Uterus (tissue), 4 donors: ENCODE data around the gene NYNRIN. TPM values are rescaled to one million over a fixed set of nuclear protein-coding genes. Genes with fewer than 3 reads are reported as not detected.

ENCODE experiments used
- DNase-seq, 2 donors: peaks; one replicate each; pipeline ENCODE4 v3.0.0-alpha.2; 2019 to 2020
- H3K27ac ChIP-seq, 2 donors: fragments of 200-600 bp; sonication (generic); 1 replicate in 1 of 2; 2 replicates in 1 of 2; pipeline ENCODE4 v1.5.1; 2016 to 2018
- H3K27me3 ChIP-seq, 2 donors: fragments of 200-600 bp; sonication (generic); one replicate each; pipeline ENCODE4 v1.5.1; 2018 to 2019; ENCODE audit warnings: control low read depth in 1 of 2
- H3K36me3 ChIP-seq, 2 donors: fragments of 200-600 bp; sonication (generic); one replicate each; pipeline ENCODE4 v1.5.1; 2019; ENCODE audit warnings: control low read depth in 1 of 2
- H3K4me1 ChIP-seq, 2 donors: fragments of 200-600 bp; sonication (generic); one replicate each; pipeline ENCODE4 v1.5.1; 2018 to 2019; ENCODE audit warnings: control low read depth in 1 of 2
- H3K4me3 ChIP-seq, 2 donors: fragments of 200-600 bp; sonication (generic); 1 replicate in 1 of 2; 2 replicates in 1 of 2; pipeline ENCODE4 v1.5.1; 2018 to 2019; ENCODE audit warnings: mild to moderate bottlenecking in 1 of 2
- H3K9me3 ChIP-seq, 2 donors: fragments of 200-600 bp; sonication (generic); one replicate each; pipeline ENCODE4 v1.5.1; 2019; ENCODE audit warnings: control low read depth in 1 of 2
- POLR2A ChIP-seq, 2 donors: fragments of 450-650 bp; IDR thresholded peaks; one replicate each; pipeline ENCODE4 v1.6.1; 2016; ENCODE audit warnings: antibody characterized with exemption in 2 of 2, mild to moderate bottlenecking in 1 of 2, moderate library complexity in 1 of 2
- intact Hi-C: fragments of 100-400 bp; cut with DNase I; formaldehyde crosslinking; loops from one replicate; pipeline ENCODE4 v1.15.1; 2023; ENCODE audit warnings: low total_unique reads
- total RNA-seq, 4 donors: library from RNA; depleted of rRNA in 3 of 4; stranded (reverse); fragments of >200 nt in 3 of 4; gene quantifications; one replicate each; pipeline versions ENCODE4 v1.1.0 to v1.2.4, GENCODE V29; 2014 to 2023
- TF ChIP-seq, protein P1 (sequence below), 4 experiments: fragments of 200-600 bp in 2 of 4; fragments of 450-650 bp in 2 of 4; sonication (generic) in 2 of 4; IDR thresholded peaks; one replicate each; pipeline ENCODE4 v1.5.1; 2016 to 2019; ENCODE audit warnings: antibody characterized with exemption in 4 of 4, mild to moderate bottlenecking in 2 of 4, moderate library complexity in 1 of 4
- donor health status: DM: yes; HTN: yes; CAD: no.

The NYNRIN gene
- total RNA-seq, 4 donors from 2014 or later = 4.9 to 51.1 (median 27.3) TPM

GRCh38 chr14:24437020-24437735 is 38.4 kb downstream of the NYNRIN start:
- H3K27ac ChIP-seq = peak overlapping the region; percentile 35 to 74
- no peaks in the 10 kb centered on the region for H3K9me3 ChIP-seq
- peaks cover 6 to 14% of the 10 kb centered on the region in 2 donors for H3K4me1 ChIP-seq
- no peak for DNase-seq
- no peak overlapping the region for H3K4me3 ChIP-seq
- intact Hi-C loops = loop anchor here (10.0 kb wide), 2 partner anchors 102 to 202 kb away; partner anchors contain the start of genes ADCY4, GMPR2, NEDD8 and RIPK3
- no peaks in the 10 kb centered on the region for H3K36me3 ChIP-seq
- H3K27me3 ChIP-seq = no peaks in the 10 kb centered on the region
- TF ChIP-seq, protein P1, sequence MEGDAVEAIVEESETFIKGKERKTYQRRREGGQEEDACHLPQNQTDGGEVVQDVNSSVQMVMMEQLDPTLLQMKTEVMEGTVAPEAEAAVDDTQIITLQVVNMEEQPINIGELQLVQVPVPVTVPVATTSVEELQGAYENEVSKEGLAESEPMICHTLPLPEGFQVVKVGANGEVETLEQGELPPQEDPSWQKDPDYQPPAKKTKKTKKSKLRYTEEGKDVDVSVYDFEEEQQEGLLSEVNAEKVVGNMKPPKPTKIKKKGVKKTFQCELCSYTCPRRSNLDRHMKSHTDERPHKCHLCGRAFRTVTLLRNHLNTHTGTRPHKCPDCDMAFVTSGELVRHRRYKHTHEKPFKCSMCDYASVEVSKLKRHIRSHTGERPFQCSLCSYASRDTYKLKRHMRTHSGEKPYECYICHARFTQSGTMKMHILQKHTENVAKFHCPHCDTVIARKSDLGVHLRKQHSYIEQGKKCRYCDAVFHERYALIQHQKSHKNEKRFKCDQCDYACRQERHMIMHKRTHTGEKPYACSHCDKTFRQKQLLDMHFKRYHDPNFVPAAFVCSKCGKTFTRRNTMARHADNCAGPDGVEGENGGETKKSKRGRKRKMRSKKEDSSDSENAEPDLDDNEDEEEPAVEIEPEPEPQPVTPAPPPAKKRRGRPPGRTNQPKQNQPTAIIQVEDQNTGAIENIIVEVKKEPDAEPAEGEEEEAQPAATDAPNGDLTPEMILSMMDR (IDR thresholded peaks at IDR 0.05) = peak in 1 of 4 experiments; percentile 15
- TF ChIP-seq POLR2A (IDR thresholded peaks at IDR 0.05) = no peak

DNA sequence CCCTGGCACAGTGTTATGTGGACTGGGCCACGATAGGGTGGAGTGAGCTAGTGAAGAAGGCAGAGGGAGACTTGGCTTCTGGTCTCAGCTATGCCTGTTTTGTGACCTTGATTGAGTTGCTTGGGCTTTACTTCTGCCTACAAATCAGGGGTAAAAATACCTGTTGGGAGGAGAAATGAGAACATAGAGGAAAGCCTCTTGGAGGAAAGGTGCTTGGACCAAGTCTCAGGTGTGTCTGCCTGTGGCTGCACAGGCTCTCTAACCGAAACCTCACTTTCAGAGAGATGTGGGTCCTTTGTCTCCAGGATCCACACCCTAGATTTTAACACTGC is 38.9 kb downstream of the NYNRIN start:
- Histone ChIP-seq H3K36me3 (no peaks in the 10 kb centered on the region), H3K27me3 (no peaks in the 10 kb centered on the region), H3K9me3 (no peaks in the 10 kb centered on the region), H3K4me3 (no peak overlapping the region), H3K4me1 (peaks cover 6 to 10% of the 10 kb centered on the region in 2 donors), H3K27ac (peak overlapping the region in 1 of 2 donors; percentile 74)
- intact Hi-C loops = loop anchor here (10.0 kb wide), 2 partner anchors 103 to 203 kb away; partner anchors contain the start of genes ADCY4, GMPR2, NEDD8 and RIPK3
- DNase-seq = no peak
- TF ChIP-seq, protein P1 (IDR thresholded peaks at IDR 0.05) = no peak
- TF ChIP-seq POLR2A (IDR thresholded peaks at IDR 0.05) = no peak

- TF ChIP-seq, protein P1 (IDR thresholded peaks at IDR 0.05) = no peak
- TF ChIP-seq POLR2A (IDR thresholded peaks at IDR 0.05) = no peak
- peak overlapping the region in 1 of 2 donors; percentile 74 for H3K27ac ChIP-seq
- no peak overlapping the region for H3K4me3 ChIP-seq
- no peak for DNase-seq
- intact Hi-C loops = loop anchor here (10.0 kb wide), 2 partner anchors 104 to 204 kb away; partner anchors contain the start of genes ADCY4, GMPR2, NEDD8 and RIPK3
- H3K27me3 ChIP-seq = no peaks in the 10 kb centered on the region
- no peaks in the 10 kb centered on the region for H3K36me3 ChIP-seq
- peaks cover 6 to 10% of the 10 kb centered on the region in 2 donors for H3K4me1 ChIP-seq
- no peaks in the 10 kb centered on the region for H3K9me3 ChIP-seq
These were observed 39.7 kb downstream of the NYNRIN start for GRCh38 chr14:24438223-24439097.

- H3K4me1 ChIP-seq = peaks cover 6 to 10% of the 10 kb centered on the region in 2 donors
- H3K36me3 ChIP-seq = no peaks in the 10 kb centered on the region
- no peak overlapping the region for H3K27ac ChIP-seq
These were observed 40.5 kb downstream of the NYNRIN start for GRCh38 chr14:24439257-24439656.

More at GRCh38 chr14:24439257-24439656, 40.5 kb downstream of the NYNRIN start:
- no peak for TF ChIP-seq POLR2A (IDR thresholded peaks at IDR 0.05)
- TF ChIP-seq, protein P1 (IDR thresholded peaks at IDR 0.05) = no peak
- no peak for DNase-seq
- H3K27me3 ChIP-seq = no peaks in the 10 kb centered on the region
- no peaks in the 10 kb centered on the region for H3K9me3 ChIP-seq
- intact Hi-C loops = loop anchor here (10.0 kb wide), 2 partner anchors 104 to 204 kb away; partner anchors contain the start of genes ADCY4, GMPR2, NEDD8 and RIPK3
- H3K4me3 ChIP-seq = no peak overlapping the region
